Natural killer cell (primary cell): ENCODE data around the gene AKAIN1. TPM values are rescaled to one million over a fixed set of nuclear protein-coding genes. Genes with fewer than 3 reads are reported as not detected.

Experiments
- ATAC-seq, 3 donors: fragments of 150-1000 bp in 2 of 3; fragments of 200-7000 bp in 1 of 3; cut with Tn5 transposase; 1 replicate in 1 of 3; 2 replicates in 2 of 3; pipeline ENCODE4 v1.10.0; 2021; ENCODE audit warnings: mild to moderate bottlenecking in 2 of 3, moderate library complexity in 2 of 3
- DNase-seq, 2 donors: peaks; one replicate each; pipeline versions ENCODE4 v3.0.0 to v3.0.0-alpha.2; 2013 to 2021; ENCODE audit warnings: mixed read lengths in 1 of 2
- H3K27ac ChIP-seq: one replicate; pipeline ENCODE4 v1.5.1; 2013; ENCODE audit warnings: mild to moderate bottlenecking, low read length
- H3K27me3 ChIP-seq: one replicate; pipeline ENCODE4 v1.6.1; 2013; ENCODE audit warnings: low read length; ENCODE audit not compliant: control insufficient read depth, insufficient read depth
- H3K36me3 ChIP-seq: one replicate; pipeline ENCODE4 v1.6.1; 2013; ENCODE audit warnings: low read length; ENCODE audit not compliant: control insufficient read depth, insufficient read depth
- H3K4me1 ChIP-seq: one replicate; pipeline ENCODE4 v1.6.1; 2013; ENCODE audit warnings: low read length; ENCODE audit not compliant: control insufficient read depth, insufficient read depth
- H3K4me3 ChIP-seq: one replicate; pipeline ENCODE4 v1.5.1; 2013; ENCODE audit warnings: low read length
- H3K9me3 ChIP-seq: one replicate; pipeline ENCODE4 v1.6.1; 2013; ENCODE audit warnings: low read length; ENCODE audit not compliant: control insufficient read depth, insufficient read depth
- H3K27ac Mint-ChIP-seq, 2 donors: one replicate each; pipeline ENCODE4 v1.8.0; 2022; ENCODE audit warnings: mild to moderate bottlenecking in 2 of 2, mixed read lengths in 2 of 2, moderate library complexity in 1 of 2
- H3K27me3 Mint-ChIP-seq, 2 donors: one replicate each; pipeline ENCODE4 v1.8.0; 2022; ENCODE audit warnings: low read depth in 2 of 2, mixed read lengths in 2 of 2
- H3K36me3 Mint-ChIP-seq: one replicate; pipeline ENCODE4 v1.8.0; 2022; ENCODE audit warnings: mixed read lengths
- H3K4me1 Mint-ChIP-seq, 2 donors: one replicate each; pipeline ENCODE4 v1.8.0; 2022; ENCODE audit warnings: mixed read lengths in 2 of 2
- H3K4me3 Mint-ChIP-seq: one replicate; pipeline ENCODE4 v1.8.0; 2022; ENCODE audit warnings: mild to moderate bottlenecking, moderate library complexity, mixed read lengths
- H3K9me3 Mint-ChIP-seq, 2 donors: one replicate each; pipeline ENCODE4 v1.8.0; 2022; ENCODE audit warnings: mixed read lengths in 2 of 2
- CTCF ChIP-seq: fragments of 200-600 bp; IDR thresholded peaks from one replicate; pipeline ENCODE4 v1.8.0; 2022; ENCODE audit warnings: antibody characterized with exemption
- WGBS: methylation state at CpG from one replicate; pipeline ENCODE4 v1.1.7; 2013; ENCODE audit warnings: missing lambda C conversion rate; ENCODE audit not compliant: insufficient coverage; 5-methylcytosine and 5-hydroxymethylcytosine counted together
- intact Hi-C: fragments of 100-400 bp; cut with micrococcal nuclease; formaldehyde crosslinking; loops from one replicate; pipeline ENCODE4 v1.14.2; 2022
- total RNA-seq, 4 donors: library from RNA; stranded (reverse); fragments of 120-200 nt in 1 of 4; gene quantifications; one replicate each; pipeline versions ENCODE4 v1.2.3 to v1.2.4, GENCODE V29; 2013 to 2022

Gene AKAIN1
- total RNA-seq, 3 donors from 2014 or later (not counting 1 experiment from before 2014, with no cell fraction given): not detected

GRCh38 chr18:5214583-5215351 is 17.7 kb upstream of the AKAIN1 start:
- H3K4me1 ChIP-seq: no peaks in the 10 kb centered on the region
- no peak for TF ChIP-seq CTCF
- no peak overlapping the region for H3K4me3 Mint-ChIP-seq

GRCh38 chr18:5207471-5208150 is 10.6 kb upstream of the AKAIN1 start:
- Histone ChIP-seq H3K4me3 (no peak overlapping the region), H3K4me1 (no peaks in the 10 kb centered on the region), H3K27ac (no peak overlapping the region), H3K27me3 (peaks cover 2% of the 10 kb centered on the region), H3K36me3 (no peaks in the 10 kb centered on the region), H3K9me3 (no peaks in the 10 kb centered on the region)
- 74% methylated on average over 4 of the region's 4 CpGs for WGBS
- DNase-seq (no peak), ATAC-seq (no peak)
- H3K4me3 Mint-ChIP-seq: no peak overlapping the region
- no peak overlapping the region for H3K27ac Mint-ChIP-seq
- H3K9me3 Mint-ChIP-seq: no peaks in the 10 kb centered on the region
- TF ChIP-seq CTCF: no peak
- no peaks in the 10 kb centered on the region for H3K36me3 Mint-ChIP-seq
- peaks cover 0 to 7% of the 10 kb centered on the region in 2 donors for H3K27me3 Mint-ChIP-seq
- no peaks in the 10 kb centered on the region for H3K4me1 Mint-ChIP-seq
- intact Hi-C loops: no loop called here

More at GRCh38 chr18:5214583-5215351, 17.7 kb upstream of the AKAIN1 start:
- Mint-ChIP-seq H3K4me1 (no peaks in the 10 kb centered on the region), H3K36me3 (no peaks in the 10 kb centered on the region), H3K27ac (no peak overlapping the region), H3K27me3 (peaks cover 15 to 17% of the 10 kb centered on the region in 2 donors), H3K9me3 (no peaks in the 10 kb centered on the region)
- no peak for ATAC-seq
- no peaks in the 10 kb centered on the region for H3K9me3 ChIP-seq
- no peak overlapping the region for H3K4me3 ChIP-seq
- intact Hi-C loops: no loop called here
- DNase-seq: no peak
- H3K36me3 ChIP-seq: no peaks in the 10 kb centered on the region
- H3K27ac ChIP-seq: no peak overlapping the region
- WGBS: 77% methylated on average over 3 of the region's 3 CpGs
- H3K27me3 ChIP-seq: no peaks in the 10 kb centered on the region

- Mint-ChIP-seq H3K4me3 (no peak overlapping the region), H3K27me3 (peaks cover 40 to 57% of the 10 kb centered on the region in 2 donors), H3K4me1 (peaks cover 0 to 8% of the 10 kb centered on the region in 2 donors), H3K36me3 (peaks cover 18% of the 10 kb centered on the region), H3K27ac (no peak overlapping the region), H3K9me3 (peaks cover 0 to 3% of the 10 kb centered on the region in 2 donors)
- peaks cover 5% of the 10 kb centered on the region for H3K4me1 ChIP-seq
- 90% methylated on average over 2 of the region's 3 CpGs for WGBS
- no peaks in the 10 kb centered on the region for H3K9me3 ChIP-seq
- no peak overlapping the region for H3K4me3 ChIP-seq
- H3K27ac ChIP-seq: no peak overlapping the region
- DNase-seq (no peak), ATAC-seq (no peak)
- H3K27me3 ChIP-seq: peaks cover 43% of the 10 kb centered on the region
- TF ChIP-seq CTCF: no peak
- intact Hi-C loops: loop anchor here (10.0 kb wide), 1 partner anchor 56 kb away; no protein-coding TSS in a partner anchor
- no peaks in the 10 kb centered on the region for H3K36me3 ChIP-seq
Measured at GRCh38 chr18:5198311-5198710, 1.3 kb upstream of the AKAIN1 start.
